ENCODE measurements around the gene NPHP4.

The NPHP4 gene

GRCh38 chr1:6003568-6004411, 11.6 kb upstream of the NPHP4 start:
- DNase-seq: no peak

- DNase-seq: no peak
Observed at GRCh38 chr1:6002714-6003501, 10.7 kb upstream of the NPHP4 start.

GRCh38 chr1:6001992-6002576, 9.9 kb upstream of the NPHP4 start:
- no peak for DNase-seq

- no peak for DNase-seq
Observed at GRCh38 chr1:6000444-6001288, 8.4 kb upstream of the NPHP4 start.

- no peak for DNase-seq
Observed at GRCh38 chr1:5999711-6000443, 7.7 kb upstream of the NPHP4 start.

- DNase-seq: no peak
Observed at GRCh38 chr1:5998906-5999301, 6.7 kb upstream of the NPHP4 start.

- DNase-seq: no peak
Observed at GRCh38 chr1:5998051-5998905, 6.1 kb upstream of the NPHP4 start.

- DNase-seq: no peak
Observed at GRCh38 chr1:5997316-5997715, 5.1 kb upstream of the NPHP4 start.

- no peak for DNase-seq
Observed at GRCh38 chr1:5996641-5997270, 4.5 kb upstream of the NPHP4 start.

GRCh38 chr1:5995871-5996630, 3.8 kb upstream of the NPHP4 start:
- DNase-seq: no peak

GRCh38 chr1:5994713-5995621, 2.7 kb upstream of the NPHP4 start:
- peak; percentile 75 to 80 for DNase-seq

GRCh38 chr1:5993556-5994491, 1.6 kb upstream of the NPHP4 start:
- peak in 1 of 2 donors; percentile 25 for DNase-seq

GRCh38 chr1:5992814-5993555, 760 bp upstream of the NPHP4 start:
- no peak for DNase-seq

- peak in 1 of 2 donors; percentile 31 for DNase-seq
Observed at GRCh38 chr1:5991381-5992025, 722 bp downstream of the NPHP4 start.

GRCh38 chr1:5990913-5991312, 1.3 kb downstream of the NPHP4 start:
- no peak for DNase-seq

- no peak for DNase-seq
Observed at GRCh38 chr1:5989731-5990271, 2.4 kb downstream of the NPHP4 start.
